SU-DHL-6 (cell line): ENCODE measurements around the gene PRM3.

Source experiments
- H2AFZ ChIP-seq: fragments of 200-600 bp; sonication (generic); 2 replicates; pipeline ENCODE4 v1.6.1; 2014; ENCODE audit warnings: low read depth, mild to moderate bottlenecking, moderate library complexity, mixed read lengths, antibody characterized with exemption, low read length; ENCODE audit not compliant: severe bottlenecking
- H3F3A ChIP-seq: fragments of 200-600 bp; shearing (Covaris generic); 2 replicates; pipeline ENCODE4 v1.6.0; 2016; ENCODE audit warnings: antibody characterized with exemption, mild to moderate bottlenecking; ENCODE audit not compliant: insufficient read depth
- H3K27ac ChIP-seq: fragments of 200-600 bp; sonication (generic); 2 replicates; pipeline ENCODE4 v1.5.1; 2016; ENCODE audit warnings: low read depth, mild to moderate bottlenecking, low read length, moderate library complexity, mixed read lengths
- H3K27me3 ChIP-seq: fragments of 200-600 bp; sonication (generic), shearing (Covaris generic); 2 replicates; pipeline ENCODE4 v1.6.0; 2014; ENCODE audit warnings: mild to moderate bottlenecking, low read length
- H3K36me3 ChIP-seq: fragments of 200-600 bp; sonication (generic); 2 replicates; pipeline ENCODE4 v1.6.1; 2014; ENCODE audit warnings: mild to moderate bottlenecking, low read length, mixed read lengths
- H3K4me2 ChIP-seq: fragments of 300-600, 200-600 bp; shearing (Covaris generic), sonication (generic); 2 replicates; pipeline ENCODE4 v1.6.0; 2014; ENCODE audit warnings: low read length, low read depth, mild to moderate bottlenecking; ENCODE audit not compliant: poor library complexity, severe bottlenecking
- H3K4me3 ChIP-seq: fragments of 200-600 bp; sonication (generic); 2 replicates; pipeline ENCODE4 v1.5.1; 2014; ENCODE audit warnings: antibody characterized with exemption, low read length, mild to moderate bottlenecking, mixed read lengths; ENCODE audit not compliant: insufficient read depth, poor library complexity, severe bottlenecking
- H3K79me2 ChIP-seq: fragments of 200-600 bp; sonication (generic); 2 replicates; pipeline ENCODE4 v1.6.1; 2014; ENCODE audit warnings: mild to moderate bottlenecking, low read length, moderate library complexity; ENCODE audit not compliant: insufficient read depth
- H3K9ac ChIP-seq: fragments of 200-600 bp; sonication (generic); 2 replicates; pipeline ENCODE4 v1.7.0; 2014; ENCODE audit warnings: mild to moderate bottlenecking, low read length
- H3K9me2 ChIP-seq: fragments of 200-600 bp; sonication (generic); replicated peaks from 2 replicates; pipeline ENCODE4 v1.6.1; 2014; ENCODE audit warnings: low read length; ENCODE audit not compliant: insufficient read depth
- H3K9me3 ChIP-seq: fragments of 200-600 bp; sonication (generic); 2 replicates; pipeline ENCODE4 v1.6.1; 2014; ENCODE audit warnings: low read length, mixed read lengths; ENCODE audit not compliant: insufficient read depth
- H4K20me1 ChIP-seq: fragments of 200-600 bp; sonication (generic); 2 replicates; pipeline ENCODE4 v1.6.1; 2014; ENCODE audit warnings: low read depth, mild to moderate bottlenecking, antibody characterized with exemption, low read length, moderate library complexity, mixed read lengths
- EZH2phosphoT487 ChIP-seq: fragments of 200-600 bp; sonication (generic), shearing (Covaris generic); conservative IDR thresholded peaks from 2 replicates; pipeline ENCODE4 v1.6.1; 2018; ENCODE audit warnings: mild to moderate bottlenecking, antibody characterized with exemption, low read length, moderate library complexity, mixed read lengths
- TF ChIP-seq, protein P1 (sequence below): fragments of 200-600 bp; sonication (generic); IDR thresholded peaks from one replicate; pipeline ENCODE4 v1.5.1; 2017; ENCODE audit warnings: antibody characterized with exemption, mild to moderate bottlenecking, low read length, moderate library complexity; ENCODE audit not compliant: insufficient read depth, poor library complexity, severe bottlenecking

The PRM3 gene

DNA sequence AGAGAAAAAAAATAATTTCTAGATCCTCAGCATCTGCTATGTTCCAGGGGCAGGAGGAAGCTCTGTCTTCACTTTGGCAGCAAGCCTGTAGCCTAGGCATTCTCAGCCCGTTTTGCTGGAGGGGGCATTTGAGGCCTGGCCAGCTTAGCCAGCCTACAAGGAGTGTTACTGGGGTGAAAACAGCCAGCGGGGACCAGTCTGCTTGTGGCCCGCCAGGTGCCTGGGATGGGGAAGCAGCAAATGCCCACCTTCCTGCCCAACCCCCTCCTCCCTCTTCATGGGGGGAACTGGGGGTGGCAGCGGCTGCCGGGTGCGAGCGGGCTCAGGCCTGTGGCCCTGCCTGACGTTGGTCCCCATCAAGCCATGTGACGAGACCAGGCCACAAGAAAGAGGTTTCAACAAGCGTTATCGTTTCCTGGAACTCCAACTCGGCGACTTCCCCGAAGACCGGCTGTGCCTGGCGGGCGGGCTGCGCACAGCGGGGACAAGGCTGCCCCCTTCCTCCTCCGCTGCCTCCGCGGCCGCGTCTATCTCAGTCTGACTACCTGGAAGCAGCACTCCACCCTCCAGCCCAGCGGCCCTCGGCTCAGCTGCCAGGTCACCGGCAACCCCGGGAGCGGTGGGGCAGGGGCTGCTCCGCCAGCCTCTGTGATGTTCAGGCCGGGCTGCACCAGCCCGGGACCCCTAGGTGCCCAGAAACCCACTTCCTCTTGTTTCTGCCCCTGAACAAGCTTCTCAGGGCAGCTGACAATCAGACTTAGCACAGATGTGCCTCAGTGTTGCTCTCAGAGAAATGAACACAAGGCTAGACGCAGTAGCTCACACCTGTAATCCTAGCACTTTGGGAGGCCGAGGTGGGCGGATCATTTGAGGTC is 40.3 kb downstream of the PRM3 start:
- no peak overlapping the region for H3K4me3 ChIP-seq
- H3K36me3 ChIP-seq: no peaks in the 10 kb centered on the region
- H2AFZ ChIP-seq: peak overlapping the region; percentile 4
- no peaks in the 10 kb centered on the region for H3K79me2 ChIP-seq
- no peak overlapping the region for H3K9ac ChIP-seq
- H3K27ac ChIP-seq: no peak overlapping the region
- no peaks in the 10 kb centered on the region for H3K9me3 ChIP-seq
- peak overlapping the region; percentile 4 for H3K4me2 ChIP-seq
- H3F3A ChIP-seq: no peaks in the 10 kb centered on the region
- no peaks in the 10 kb centered on the region for H4K20me1 ChIP-seq
- H3K27me3 ChIP-seq: no peaks in the 10 kb centered on the region
- H3K9me2 ChIP-seq: no peaks in the 10 kb centered on the region
- TF ChIP-seq, protein P1, sequence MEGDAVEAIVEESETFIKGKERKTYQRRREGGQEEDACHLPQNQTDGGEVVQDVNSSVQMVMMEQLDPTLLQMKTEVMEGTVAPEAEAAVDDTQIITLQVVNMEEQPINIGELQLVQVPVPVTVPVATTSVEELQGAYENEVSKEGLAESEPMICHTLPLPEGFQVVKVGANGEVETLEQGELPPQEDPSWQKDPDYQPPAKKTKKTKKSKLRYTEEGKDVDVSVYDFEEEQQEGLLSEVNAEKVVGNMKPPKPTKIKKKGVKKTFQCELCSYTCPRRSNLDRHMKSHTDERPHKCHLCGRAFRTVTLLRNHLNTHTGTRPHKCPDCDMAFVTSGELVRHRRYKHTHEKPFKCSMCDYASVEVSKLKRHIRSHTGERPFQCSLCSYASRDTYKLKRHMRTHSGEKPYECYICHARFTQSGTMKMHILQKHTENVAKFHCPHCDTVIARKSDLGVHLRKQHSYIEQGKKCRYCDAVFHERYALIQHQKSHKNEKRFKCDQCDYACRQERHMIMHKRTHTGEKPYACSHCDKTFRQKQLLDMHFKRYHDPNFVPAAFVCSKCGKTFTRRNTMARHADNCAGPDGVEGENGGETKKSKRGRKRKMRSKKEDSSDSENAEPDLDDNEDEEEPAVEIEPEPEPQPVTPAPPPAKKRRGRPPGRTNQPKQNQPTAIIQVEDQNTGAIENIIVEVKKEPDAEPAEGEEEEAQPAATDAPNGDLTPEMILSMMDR: no peak
- no peak for TF ChIP-seq EZH2phosphoT487

DNA sequence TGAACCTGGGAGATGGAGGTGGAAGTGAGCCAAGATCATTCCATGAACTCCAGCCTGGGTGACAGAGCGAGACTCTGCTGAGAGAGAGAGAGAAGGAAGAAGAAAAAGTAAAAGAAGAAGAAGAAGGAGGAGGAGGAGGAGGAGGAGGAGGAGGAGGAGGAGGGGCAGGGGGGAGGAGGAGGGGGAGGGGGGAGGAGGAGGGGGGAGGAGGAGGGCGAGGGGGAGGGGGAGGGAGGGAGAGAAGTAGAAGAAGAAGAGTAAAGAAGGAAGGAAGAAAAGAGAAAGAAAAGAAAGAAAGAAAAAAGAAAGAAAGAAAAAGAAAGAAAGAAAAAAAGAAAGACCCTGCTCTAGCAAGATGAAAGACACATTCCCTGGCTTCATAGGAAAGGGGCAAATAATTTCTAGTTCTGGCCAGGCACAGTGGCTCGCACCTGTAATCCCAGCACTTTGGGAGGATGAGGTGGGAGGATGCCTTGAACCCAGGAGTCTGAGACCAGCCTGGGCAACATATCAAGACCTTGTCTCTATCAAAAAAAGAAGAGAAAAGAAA is 41.1 kb downstream of the PRM3 start:
- Histone ChIP-seq H3K79me2 (no peaks in the 10 kb centered on the region), H3K4me3 (no peak overlapping the region), H3K27ac (no peak overlapping the region), H3K36me3 (no peaks in the 10 kb centered on the region), H3F3A (no peaks in the 10 kb centered on the region), H4K20me1 (no peaks in the 10 kb centered on the region), H3K9ac (no peak overlapping the region), H2AFZ (no peak overlapping the region), H3K27me3 (no peaks in the 10 kb centered on the region), H3K9me2 (no peaks in the 10 kb centered on the region), H3K9me3 (no peaks in the 10 kb centered on the region), H3K4me2 (no peak overlapping the region)
- no peak for TF ChIP-seq EZH2phosphoT487
- TF ChIP-seq, protein P1: no peak

DNA sequence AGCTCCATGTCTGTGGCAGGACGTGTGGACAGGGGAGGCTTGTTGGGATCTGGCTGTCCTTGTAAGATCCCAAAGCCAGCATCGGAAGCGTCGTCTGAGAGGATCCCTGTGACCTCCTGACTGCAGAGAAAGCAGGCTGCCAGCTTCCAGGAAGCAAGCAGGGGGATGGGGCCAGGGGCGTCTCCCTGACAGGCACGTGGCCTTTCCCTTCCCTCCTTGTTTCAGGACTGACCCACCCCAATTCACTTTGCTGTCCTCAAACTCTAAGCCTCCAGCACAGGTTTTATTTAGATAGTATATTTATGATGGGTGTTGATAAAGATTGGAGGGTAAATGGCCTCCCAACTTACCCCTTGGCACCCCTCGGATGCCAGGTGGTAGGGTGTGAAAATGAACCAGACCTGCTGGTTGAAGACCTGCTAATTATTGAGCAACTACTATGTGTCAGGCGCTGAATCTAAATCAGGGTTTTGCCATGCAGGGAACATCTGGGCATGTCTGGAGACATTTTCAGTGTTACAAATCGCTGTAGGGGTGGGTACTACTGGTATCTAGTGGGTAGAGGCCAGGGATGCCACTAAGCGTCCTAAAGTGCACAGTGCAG is 42.0 kb downstream of the PRM3 start:
- Histone ChIP-seq H3K79me2 (no peaks in the 10 kb centered on the region), H3K36me3 (no peaks in the 10 kb centered on the region), H3K27ac (no peak overlapping the region), H4K20me1 (no peaks in the 10 kb centered on the region), H3K27me3 (no peaks in the 10 kb centered on the region), H3K4me3 (no peak overlapping the region), H3K9me3 (no peaks in the 10 kb centered on the region), H3K9ac (no peak overlapping the region), H3K9me2 (no peaks in the 10 kb centered on the region), H3K4me2 (no peak overlapping the region), H3F3A (no peaks in the 10 kb centered on the region), H2AFZ (no peak overlapping the region)
- no peak for TF ChIP-seq EZH2phosphoT487
- TF ChIP-seq, protein P1: no peak
